ENCODE data around the gene PLCB1. TPM values are rescaled to one million over a fixed set of nuclear protein-coding genes. Genes with fewer than 3 reads are reported as not detected.

Gene PLCB1
- total RNA-seq, 1 donor from 2014 or later: 10.8 TPM

GRCh38 chr20:8326899-8327298 lies 194.8 kb downstream of the PLCB1 start:
- H3K36me3 Mint-ChIP-seq (ENCODE audit: low read depth): no peaks in the 10 kb centered on the region
- TF ChIP-seq, protein P1, sequence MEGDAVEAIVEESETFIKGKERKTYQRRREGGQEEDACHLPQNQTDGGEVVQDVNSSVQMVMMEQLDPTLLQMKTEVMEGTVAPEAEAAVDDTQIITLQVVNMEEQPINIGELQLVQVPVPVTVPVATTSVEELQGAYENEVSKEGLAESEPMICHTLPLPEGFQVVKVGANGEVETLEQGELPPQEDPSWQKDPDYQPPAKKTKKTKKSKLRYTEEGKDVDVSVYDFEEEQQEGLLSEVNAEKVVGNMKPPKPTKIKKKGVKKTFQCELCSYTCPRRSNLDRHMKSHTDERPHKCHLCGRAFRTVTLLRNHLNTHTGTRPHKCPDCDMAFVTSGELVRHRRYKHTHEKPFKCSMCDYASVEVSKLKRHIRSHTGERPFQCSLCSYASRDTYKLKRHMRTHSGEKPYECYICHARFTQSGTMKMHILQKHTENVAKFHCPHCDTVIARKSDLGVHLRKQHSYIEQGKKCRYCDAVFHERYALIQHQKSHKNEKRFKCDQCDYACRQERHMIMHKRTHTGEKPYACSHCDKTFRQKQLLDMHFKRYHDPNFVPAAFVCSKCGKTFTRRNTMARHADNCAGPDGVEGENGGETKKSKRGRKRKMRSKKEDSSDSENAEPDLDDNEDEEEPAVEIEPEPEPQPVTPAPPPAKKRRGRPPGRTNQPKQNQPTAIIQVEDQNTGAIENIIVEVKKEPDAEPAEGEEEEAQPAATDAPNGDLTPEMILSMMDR (IDR thresholded peaks at IDR 0.05): no peak
- no peak for DNase-seq (ENCODE audit: low spot score)
- H3K27me3 Mint-ChIP-seq (ENCODE audit: low read depth): no peaks in the 10 kb centered on the region
- H3K9me3 Mint-ChIP-seq (ENCODE audit: low read depth): peaks cover 2% of the 10 kb centered on the region
- H3K4me3 Mint-ChIP-seq (ENCODE audit: unreplicated experiment): no peak overlapping the region
- H3K4me1 Mint-ChIP-seq (ENCODE audit: low read depth): peaks cover 17% of the 10 kb centered on the region
- H3K27ac Mint-ChIP-seq (ENCODE audit: unreplicated experiment): no peak overlapping the region

- Mint-ChIP-seq H3K27ac (ENCODE audit: unreplicated experiment) (no peak overlapping the region), H3K9me3 (ENCODE audit: low read depth) (peaks cover 2% of the 10 kb centered on the region), H3K36me3 (ENCODE audit: low read depth) (no peaks in the 10 kb centered on the region), H3K4me3 (ENCODE audit: unreplicated experiment) (no peak overlapping the region), H3K4me1 (ENCODE audit: low read depth) (peaks cover 12% of the 10 kb centered on the region), H3K27me3 (ENCODE audit: low read depth) (no peaks in the 10 kb centered on the region)
- TF ChIP-seq, protein P1 (IDR thresholded peaks at IDR 0.05): no peak
- DNase-seq (ENCODE audit: low spot score): no peak
Observed at GRCh38 chr20:8328189-8328588, 196.1 kb downstream of the PLCB1 start.

GRCh38 chr20:8330319-8330784 lies 198.3 kb downstream of the PLCB1 start:
- Mint-ChIP-seq H3K4me3 (ENCODE audit: unreplicated experiment) (no peak overlapping the region), H3K27me3 (ENCODE audit: low read depth) (no peaks in the 10 kb centered on the region)
- no peak for DNase-seq (ENCODE audit: low spot score)

DNA sequence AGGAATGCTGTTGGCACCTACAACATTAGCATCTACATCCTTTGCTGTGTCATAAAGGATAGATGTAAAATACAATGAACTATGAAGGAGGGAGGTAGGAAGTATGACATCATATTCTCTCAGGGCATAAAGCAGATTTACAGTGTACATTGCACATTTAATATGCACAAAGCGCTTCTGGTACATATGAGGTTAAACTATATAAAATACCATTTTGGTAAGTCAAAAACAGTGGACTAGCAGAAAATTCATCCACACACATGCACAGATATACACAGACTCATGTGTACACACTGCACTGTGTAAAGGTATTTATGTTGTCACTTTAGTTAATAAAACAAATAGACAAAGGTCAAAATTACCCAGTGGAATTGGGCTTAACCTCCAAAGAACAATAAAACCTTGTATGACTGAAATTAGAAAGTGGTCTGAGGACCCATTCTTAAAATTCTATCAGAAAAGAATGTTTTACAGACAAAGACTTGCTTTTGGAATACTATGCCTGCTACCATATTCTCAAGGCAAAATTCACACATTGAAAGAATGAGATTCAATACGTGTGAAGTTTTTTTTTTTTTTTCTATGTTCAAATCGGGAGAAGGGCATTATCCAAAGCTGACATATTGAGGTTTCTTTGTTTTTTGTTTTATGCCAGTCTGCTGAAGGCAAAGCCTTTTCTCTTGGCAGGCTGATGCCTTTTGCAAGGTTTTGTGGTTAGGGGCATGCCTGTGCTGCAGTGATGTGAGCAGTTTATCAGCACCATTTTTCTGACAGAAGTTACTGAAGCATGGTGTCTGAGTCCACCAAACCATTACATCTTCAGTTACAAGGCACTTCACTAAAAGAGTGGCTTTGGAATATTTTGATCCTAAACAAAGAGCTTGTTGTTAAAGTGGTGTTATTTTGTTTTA lies 199.0 kb downstream of the PLCB1 start:
- Mint-ChIP-seq H3K4me3 (ENCODE audit: unreplicated experiment) (no peak overlapping the region), H3K36me3 (ENCODE audit: low read depth) (no peaks in the 10 kb centered on the region), H3K4me1 (ENCODE audit: low read depth) (peaks cover 26% of the 10 kb centered on the region), H3K27me3 (ENCODE audit: low read depth) (no peaks in the 10 kb centered on the region), H3K27ac (ENCODE audit: unreplicated experiment) (no peak overlapping the region), H3K9me3 (ENCODE audit: low read depth) (peaks cover 2% of the 10 kb centered on the region)
- TF ChIP-seq, protein P1 (IDR thresholded peaks at IDR 0.05): no peak
- no peak for DNase-seq (ENCODE audit: low spot score)

More at GRCh38 chr20:8330319-8330784, 198.3 kb downstream of the PLCB1 start:
- H3K9me3 Mint-ChIP-seq (ENCODE audit: low read depth): peaks cover 2% of the 10 kb centered on the region
- H3K36me3 Mint-ChIP-seq (ENCODE audit: low read depth): no peaks in the 10 kb centered on the region
- H3K4me1 Mint-ChIP-seq (ENCODE audit: low read depth): peaks cover 19% of the 10 kb centered on the region
- no peak overlapping the region for H3K27ac Mint-ChIP-seq (ENCODE audit: unreplicated experiment)
- TF ChIP-seq, protein P1 (IDR thresholded peaks at IDR 0.05): no peak

GRCh38 chr20:8331740-8332412 lies 199.8 kb downstream of the PLCB1 start:
- no peaks in the 10 kb centered on the region for H3K36me3 Mint-ChIP-seq (ENCODE audit: low read depth)
- DNase-seq (ENCODE audit: low spot score): no peak
- H3K27ac Mint-ChIP-seq (ENCODE audit: unreplicated experiment): no peak overlapping the region
- peaks cover 2% of the 10 kb centered on the region for H3K9me3 Mint-ChIP-seq (ENCODE audit: low read depth)
- TF ChIP-seq, protein P1 (IDR thresholded peaks at IDR 0.05): no peak
- H3K27me3 Mint-ChIP-seq (ENCODE audit: low read depth): no peaks in the 10 kb centered on the region
- no peak overlapping the region for H3K4me3 Mint-ChIP-seq (ENCODE audit: unreplicated experiment)
- H3K4me1 Mint-ChIP-seq (ENCODE audit: low read depth): peaks cover 26% of the 10 kb centered on the region

All from chondrocyte (in vitro differentiated cells).